Activated T-cell treated with anti-CD3 and anti-CD28 coated beads, Interleukin-2, amount 50 U/mL, for 72 hours (primary cell): Measurements from ENCODE around the gene BAG5. TPM values are rescaled to one million over a fixed set of nuclear protein-coding genes. Genes with fewer than 3 reads are reported as not detected.
"Not testable (repeated sequence)": the region's sequence is repeated elsewhere in the genome, so short reads cannot be mapped to it uniquely, and the experiment has no call there.

Source experiments
- ATAC-seq, 2 donors: fragments of 150-1000 bp; cut with Tn5 transposase; replicated peaks in 1 of 2; 2 replicates each; pipeline ENCODE4 v1.10.0; 2021; ENCODE audit warnings: moderate library complexity in 2 of 2, mild to moderate bottlenecking in 1 of 2
- DNase-seq, 2 donors: peaks; one replicate each; pipeline ENCODE4 v3.0.0; 2021 to 2022; ENCODE audit warnings: mixed read lengths in 1 of 2
- H3K27ac Mint-ChIP-seq: one replicate; pipeline ENCODE4 v1.8.0; 2022; ENCODE audit warnings: mild to moderate bottlenecking, moderate library complexity, mixed read lengths
- H3K27me3 Mint-ChIP-seq: one replicate; pipeline ENCODE4 v1.8.0; 2022; ENCODE audit warnings: low read depth, mixed read lengths
- H3K36me3 Mint-ChIP-seq, 2 donors: one replicate each; pipeline ENCODE4 v1.8.0; 2022; ENCODE audit warnings: mixed read lengths in 2 of 2, mild to moderate bottlenecking in 1 of 2; ENCODE audit not compliant: insufficient read depth in 2 of 2
- H3K4me1 Mint-ChIP-seq: one replicate; pipeline ENCODE4 v1.8.0; 2022; ENCODE audit warnings: low read depth, mixed read lengths
- H3K4me3 Mint-ChIP-seq, 2 donors: one replicate each; pipeline ENCODE4 v1.8.0; 2022; ENCODE audit warnings: mild to moderate bottlenecking in 2 of 2, mixed read lengths in 2 of 2, moderate library complexity in 2 of 2
- H3K9me3 Mint-ChIP-seq, 2 donors: one replicate each; pipeline ENCODE4 v1.8.0; 2022; ENCODE audit warnings: mixed read lengths in 2 of 2
- total RNA-seq, 2 donors: library from RNA; stranded (reverse); gene quantifications; one replicate each; pipeline ENCODE4 v1.2.3, GENCODE V29; 2022

BAG5 gene
- 10 to 100 TPM; 29.3 TPM for total RNA-seq

- DNase-seq: peak; percentile 91 to 93
- ATAC-seq: peak; percentile 85 to 86
- Mint-ChIP-seq H3K27ac (peak within 1 kb of the TSS; percentile 93), H3K4me1 (peaks cover 69% of the 10 kb centered on the region), H3K36me3 (peaks cover 10% of the 10 kb centered on the region in 2 donors), H3K9me3 (no peaks in the 10 kb centered on the region), H3K4me3 (peak within 1 kb of the TSS; percentile 98), H3K27me3 (no peaks in the 10 kb centered on the region)
Observed at GRCh38 chr14:103562429-103563225, at the start of gene BAG5, which contains the start of gene COA8. BAG5 (minus strand) TSS chr14:103562657; CDS start chr14:103561164, 1,493 bp downstream. COA8 (plus strand) TSS chr14:103562960; CDS start chr14:103563002, 42 bp downstream.

- Mint-ChIP-seq H3K36me3 (peaks cover 9 to 10% of the 10 kb centered on the region in 2 donors), H3K4me1 (peaks cover 20% of the 10 kb centered on the region), H3K27ac (no peak overlapping the region), H3K27me3 (peaks cover 23% of the 10 kb centered on the region), H3K9me3 (peaks cover 3 to 5% of the 10 kb centered on the region in 2 donors), H3K4me3 (no peak overlapping the region)
- ATAC-seq (no peak), DNase-seq (no peak)
Observed at GRCh38 chr14:103611215-103611614, 48.8 kb upstream of the BAG5 start.

GRCh38 chr14:103609081-103609480, 46.6 kb upstream of the BAG5 start:
- H3K27me3 Mint-ChIP-seq: peaks cover 23% of the 10 kb centered on the region
- not testable (repeated sequence) for DNase-seq, H3K27ac Mint-ChIP-seq, ATAC-seq, H3K36me3 Mint-ChIP-seq, H3K4me3 Mint-ChIP-seq, H3K9me3 Mint-ChIP-seq
- H3K4me1 Mint-ChIP-seq: peaks cover 20% of the 10 kb centered on the region

GRCh38 chr14:103607822-103608221, 45.4 kb upstream of the BAG5 start:
- H3K9me3 Mint-ChIP-seq: peaks cover 3 to 5% of the 10 kb centered on the region in 2 donors
- H3K36me3 Mint-ChIP-seq: peaks cover 9 to 10% of the 10 kb centered on the region in 2 donors
- DNase-seq: no peak
- H3K27ac Mint-ChIP-seq: no peak overlapping the region
- peaks cover 23% of the 10 kb centered on the region for H3K27me3 Mint-ChIP-seq
- peak overlapping the region; percentile 77 for H3K4me3 Mint-ChIP-seq
- ATAC-seq: peak in 1 of 2 donors; percentile 7
- peaks cover 20% of the 10 kb centered on the region for H3K4me1 Mint-ChIP-seq

GRCh38 chr14:103606963-103607668, 44.7 kb upstream of the BAG5 start:
- H3K27me3 Mint-ChIP-seq: peaks cover 23% of the 10 kb centered on the region
- peak overlapping the region; percentile 77 for H3K4me3 Mint-ChIP-seq
- H3K27ac Mint-ChIP-seq: peak overlapping the region; percentile 2
- DNase-seq (peak; percentile 63 to 65), ATAC-seq (peak; percentile 83 to 86)
- H3K9me3 Mint-ChIP-seq: peaks cover 3 to 5% of the 10 kb centered on the region in 2 donors
- peaks cover 9 to 10% of the 10 kb centered on the region in 2 donors for H3K36me3 Mint-ChIP-seq
- peaks cover 20% of the 10 kb centered on the region for H3K4me1 Mint-ChIP-seq

GRCh38 chr14:103604620-103605019, 42.2 kb upstream of the BAG5 start:
- DNase-seq (no peak), ATAC-seq (no peak)
- Mint-ChIP-seq H3K27me3 (peaks cover 23% of the 10 kb centered on the region), H3K36me3 (no peaks in the 10 kb centered on the region), H3K9me3 (no peaks in the 10 kb centered on the region), H3K4me3 (no peak overlapping the region), H3K4me1 (peaks cover 20% of the 10 kb centered on the region), H3K27ac (no peak overlapping the region)

GRCh38 chr14:103600503-103600902, 38.0 kb upstream of the BAG5 start:
- H3K4me1 Mint-ChIP-seq: no peaks in the 10 kb centered on the region
- H3K4me3 Mint-ChIP-seq: no peak overlapping the region
- no peak overlapping the region for H3K27ac Mint-ChIP-seq
- H3K27me3 Mint-ChIP-seq: no peaks in the 10 kb centered on the region
- no peaks in the 10 kb centered on the region for H3K36me3 Mint-ChIP-seq
- DNase-seq (no peak), ATAC-seq (no peak)
- no peaks in the 10 kb centered on the region for H3K9me3 Mint-ChIP-seq

GRCh38 chr14:103597623-103598377, 35.3 kb upstream of the BAG5 start:
- H3K4me1 Mint-ChIP-seq: no peaks in the 10 kb centered on the region
- peak in 1 of 2 donors; percentile 44 for ATAC-seq

GRCh38 chr14:103594265-103594664, 31.8 kb upstream of the BAG5 start:
- Mint-ChIP-seq H3K27me3 (no peaks in the 10 kb centered on the region), H3K4me1 (no peaks in the 10 kb centered on the region), H3K4me3 (no peak overlapping the region), H3K27ac (no peak overlapping the region), H3K36me3 (peaks cover 0 to 1% of the 10 kb centered on the region in 2 donors), H3K9me3 (no peaks in the 10 kb centered on the region)
- ATAC-seq: no peak
- no peak for DNase-seq

More at GRCh38 chr14:103597623-103598377, 35.3 kb upstream of the BAG5 start:
- H3K36me3 Mint-ChIP-seq: no peaks in the 10 kb centered on the region
- H3K27ac Mint-ChIP-seq: no peak overlapping the region
- no peaks in the 10 kb centered on the region for H3K9me3 Mint-ChIP-seq
- DNase-seq: no peak
- no peak overlapping the region for H3K4me3 Mint-ChIP-seq
- H3K27me3 Mint-ChIP-seq: no peaks in the 10 kb centered on the region

- H3K27me3 Mint-ChIP-seq: no peaks in the 10 kb centered on the region
- no peak for DNase-seq
Observed at GRCh38 chr14:103593577-103593976, 31.1 kb upstream of the BAG5 start.

GRCh38 chr14:103584326-103584915, 22.0 kb upstream of the BAG5 start:
- no peaks in the 10 kb centered on the region for H3K4me1 Mint-ChIP-seq
- no peaks in the 10 kb centered on the region for H3K27me3 Mint-ChIP-seq
- H3K4me3 Mint-ChIP-seq: no peak overlapping the region
- ATAC-seq (no peak), DNase-seq (no peak)
- no peak overlapping the region for H3K27ac Mint-ChIP-seq
- H3K36me3 Mint-ChIP-seq: peaks cover 0 to 2% of the 10 kb centered on the region in 2 donors
- H3K9me3 Mint-ChIP-seq: no peaks in the 10 kb centered on the region

More at GRCh38 chr14:103593577-103593976, 31.1 kb upstream of the BAG5 start:
- peak in 1 of 2 donors; percentile 71 for ATAC-seq
- Mint-ChIP-seq H3K27ac (no peak overlapping the region), H3K9me3 (no peaks in the 10 kb centered on the region), H3K4me3 (no peak overlapping the region), H3K36me3 (peaks cover 0 to 2% of the 10 kb centered on the region in 2 donors), H3K4me1 (no peaks in the 10 kb centered on the region)

- no peaks in the 10 kb centered on the region for H3K27me3 Mint-ChIP-seq
- ATAC-seq: no peak
- DNase-seq: no peak
- H3K27ac Mint-ChIP-seq: no peak overlapping the region
- no peaks in the 10 kb centered on the region for H3K4me1 Mint-ChIP-seq
- H3K36me3 Mint-ChIP-seq: no peaks in the 10 kb centered on the region
- H3K4me3 Mint-ChIP-seq: no peak overlapping the region
- no peaks in the 10 kb centered on the region for H3K9me3 Mint-ChIP-seq
Observed at GRCh38 chr14:103581954-103582703, 19.7 kb upstream of the BAG5 start.
